Testis (tissue), 3 donors: Measurements from ENCODE around the gene ICAM1. TPM values are rescaled to one million over a fixed set of nuclear protein-coding genes. Genes with fewer than 3 reads are reported as not detected.

Experiments used
- DNase-seq: peaks from one replicate; pipeline ENCODE4 v3.0.0-alpha.2; 2019
- H3K27ac ChIP-seq, 2 donors: fragments of 200-600 bp; sonication (generic); one replicate each; pipeline ENCODE4 v1.5.1; 2019
- H3K27me3 ChIP-seq: fragments of 200-600 bp; sonication (generic); one replicate; pipeline ENCODE4 v1.5.1; 2019
- H3K36me3 ChIP-seq: fragments of 200-600 bp; sonication (generic); one replicate; pipeline ENCODE4 v1.5.1; 2017; ENCODE audit warnings: low read depth; ENCODE audit errors: missing control alignments
- H3K4me1 ChIP-seq: fragments of 200-600 bp; sonication (generic); one replicate; pipeline ENCODE4 v1.5.1; 2019
- H3K4me3 ChIP-seq, 2 donors: fragments of 200-600 bp; sonication (generic); one replicate each; pipeline ENCODE4 v1.5.1; 2017 to 2019
- H3K9me3 ChIP-seq: fragments of 200-600 bp; sonication (generic); one replicate; pipeline ENCODE4 v1.5.1; 2017
- POLR2A ChIP-seq: fragments of 450-650 bp; IDR thresholded peaks from one replicate; pipeline ENCODE4 v1.6.1; 2017; ENCODE audit warnings: antibody characterized with exemption, mild to moderate bottlenecking, moderate library complexity
- WGBS, 2 donors: methylation state at CpG; one replicate each; pipeline ENCODE4 v1.1.5; 2018; 5-methylcytosine and 5-hydroxymethylcytosine counted together
- intact Hi-C: fragments of 100-400 bp; cut with DNase I; formaldehyde crosslinking; loops from one replicate; pipeline ENCODE4 v1.15.1; 2023; ENCODE audit warnings: low total_unique reads
- polyA plus RNA-seq: library from polyadenylated mRNA; stranded (reverse); fragments of 350-450 nt; fragmentation: Illumina TruSeq; extraction: RNeasy Lipid Tissue Mini Kit (QIAGEN cat#74804); gene quantifications from one replicate; pipeline ENCODE4 v1.2.3, GENCODE V29; 2014; ENCODE audit warnings: low read depth, low replicate concordance; ENCODE audit not compliant: insufficient read depth
- total RNA-seq, 2 donors: library from RNA; depleted of rRNA; stranded (reverse); fragments of >200 nt; gene quantifications; one replicate each; pipeline ENCODE4 v1.2.3, GENCODE V29; 2016
- TF ChIP-seq, protein P1 (sequence below), 3 experiments: fragments of 450-650 bp in 2 of 3; fragments of 200-600 bp in 1 of 3; sonication (generic) in 1 of 3; IDR thresholded peaks; one replicate each; pipeline ENCODE4 v1.5.1; 2016 to 2019; ENCODE audit warnings: antibody characterized with exemption in 3 of 3, mild to moderate bottlenecking in 2 of 3, moderate library complexity in 1 of 3

Gene ICAM1
- total and polyA plus RNA-seq, 3 donors from 2014 or later = 10.1 to 18.0 (median 14.3) TPM

GRCh38 chr19:10317857-10318462 lies 47.0 kb downstream of the ICAM1 start:
- 92 to 94% methylated on average over 13 to 15 of the region's 15 CpGs for WGBS, 2 donors
- Histone ChIP-seq H3K27ac (no peak overlapping the region), H3K9me3 (no peaks in the 10 kb centered on the region), H3K4me1 (peaks cover 14% of the 10 kb centered on the region), H3K4me3 (no peak overlapping the region), H3K27me3 (no peaks in the 10 kb centered on the region), H3K36me3 (no peaks in the 10 kb centered on the region)
- intact Hi-C loops = loop anchor here (5.0 kb wide), 1 partner anchor 46 kb away; the partner anchor contains the start of gene ICAM1
- DNase-seq = no peak
- no peak for TF ChIP-seq POLR2A
- TF ChIP-seq, protein P1, sequence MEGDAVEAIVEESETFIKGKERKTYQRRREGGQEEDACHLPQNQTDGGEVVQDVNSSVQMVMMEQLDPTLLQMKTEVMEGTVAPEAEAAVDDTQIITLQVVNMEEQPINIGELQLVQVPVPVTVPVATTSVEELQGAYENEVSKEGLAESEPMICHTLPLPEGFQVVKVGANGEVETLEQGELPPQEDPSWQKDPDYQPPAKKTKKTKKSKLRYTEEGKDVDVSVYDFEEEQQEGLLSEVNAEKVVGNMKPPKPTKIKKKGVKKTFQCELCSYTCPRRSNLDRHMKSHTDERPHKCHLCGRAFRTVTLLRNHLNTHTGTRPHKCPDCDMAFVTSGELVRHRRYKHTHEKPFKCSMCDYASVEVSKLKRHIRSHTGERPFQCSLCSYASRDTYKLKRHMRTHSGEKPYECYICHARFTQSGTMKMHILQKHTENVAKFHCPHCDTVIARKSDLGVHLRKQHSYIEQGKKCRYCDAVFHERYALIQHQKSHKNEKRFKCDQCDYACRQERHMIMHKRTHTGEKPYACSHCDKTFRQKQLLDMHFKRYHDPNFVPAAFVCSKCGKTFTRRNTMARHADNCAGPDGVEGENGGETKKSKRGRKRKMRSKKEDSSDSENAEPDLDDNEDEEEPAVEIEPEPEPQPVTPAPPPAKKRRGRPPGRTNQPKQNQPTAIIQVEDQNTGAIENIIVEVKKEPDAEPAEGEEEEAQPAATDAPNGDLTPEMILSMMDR (IDR thresholded peaks at IDR 0.05) = no peak

- no peak for DNase-seq
- Histone ChIP-seq H3K36me3 (no peaks in the 10 kb centered on the region), H3K27ac (no peak overlapping the region), H3K4me3 (no peak overlapping the region), H3K27me3 (no peaks in the 10 kb centered on the region), H3K9me3 (no peaks in the 10 kb centered on the region), H3K4me1 (peaks cover 14% of the 10 kb centered on the region)
- WGBS, 2 donors = 90 to 94% methylated on average over 13 of the region's 13 CpGs
- TF ChIP-seq POLR2A = no peak
- TF ChIP-seq, protein P1 (IDR thresholded peaks at IDR 0.05) = no peak
- intact Hi-C loops = loop anchor here (5.0 kb wide), 1 partner anchor 47 kb away; the partner anchor contains the start of gene ICAM1
Measured at GRCh38 chr19:10318807-10319682, 48.1 kb downstream of the ICAM1 start.

- H3K27me3 ChIP-seq = no peaks in the 10 kb centered on the region
- TF ChIP-seq, protein P1 (IDR thresholded peaks at IDR 0.05) = no peak
- TF ChIP-seq POLR2A = no peak
- no peak overlapping the region for H3K4me3 ChIP-seq
- WGBS, 2 donors = 92 to 94% methylated on average over 12 to 32 of the region's 32 CpGs
- H3K36me3 ChIP-seq = no peaks in the 10 kb centered on the region
- H3K9me3 ChIP-seq = no peaks in the 10 kb centered on the region
- no peak overlapping the region for H3K27ac ChIP-seq
- no peak for DNase-seq
- intact Hi-C loops = no loop called here
- H3K4me1 ChIP-seq = peaks cover 7% of the 10 kb centered on the region
Measured at GRCh38 chr19:10320602-10321416, 49.9 kb downstream of the ICAM1 start.

- TF ChIP-seq POLR2A = no peak
- TF ChIP-seq, protein P1 (IDR thresholded peaks at IDR 0.05) = no peak
- Histone ChIP-seq H3K9me3 (no peaks in the 10 kb centered on the region), H3K4me1 (peaks cover 1% of the 10 kb centered on the region), H3K4me3 (no peak overlapping the region), H3K27ac (no peak overlapping the region), H3K27me3 (no peaks in the 10 kb centered on the region), H3K36me3 (no peaks in the 10 kb centered on the region)
- intact Hi-C loops = no loop called here
- WGBS, 2 donors = 91 to 94% methylated on average over 4 to 7 of the region's 11 CpGs
- DNase-seq = no peak
Measured at GRCh38 chr19:10321417-10321797, 50.5 kb downstream of the ICAM1 start.
